GM12891 (cell line): ENCODE measurements around the gene CCR5AS.

Experiments
- DNase-seq: peaks from one replicate; pipeline ENCODE4 v3.0.0; 2011; ENCODE audit warnings: low spot score; ENCODE audit not compliant: insufficient read length
- FAIRE-seq: peaks from 2 replicates; lab custom pipeline; 2011; peaks lifted over from hg19 to GRCh38; lab: Jason Lieb, UNC
- PAX5 ChIP-seq: IDR thresholded peaks from 2 replicates; pipeline ENCODE4 v1.6.1; 2011; ENCODE audit warnings: low read length, moderate library complexity, mild to moderate bottlenecking; ENCODE audit not compliant: insufficient read depth, severe bottlenecking
- POLR2A ChIP-seq: IDR thresholded peaks from 2 replicates; pipeline ENCODE4 v1.6.1; 2011; ENCODE audit warnings: low read depth, low read length, control low read depth
- POLR2AphosphoS5 ChIP-seq: IDR thresholded peaks from 2 replicates; pipeline ENCODE4 v1.6.1; 2011; ENCODE audit warnings: low read depth, low read length, control low read depth
- POU2F2 ChIP-seq: IDR thresholded peaks from 2 replicates; pipeline ENCODE4 v1.6.1; 2011; ENCODE audit warnings: low read depth, mild to moderate bottlenecking, control low read depth, low read length, moderate library complexity
- SPI1 ChIP-seq: IDR thresholded peaks from 2 replicates; pipeline ENCODE4 v1.6.1; 2011; ENCODE audit warnings: low read depth, low read length, control low read depth
- TAF1 ChIP-seq: IDR thresholded peaks from 2 replicates; pipeline ENCODE4 v1.6.1; 2011; ENCODE audit warnings: low read depth, low read length, control low read depth

CCR5AS gene

GRCh38 chr3:46367811-46368210, 39.1 kb downstream of the CCR5AS start:
- FAIRE-seq (no peak), DNase-seq (no peak)
- TF ChIP-seq PAX5 = no peak
- TF ChIP-seq SPI1 = no peak

- TF ChIP-seq POLR2AphosphoS5 = no peak
- TF ChIP-seq POU2F2 = no peak
- TF ChIP-seq TAF1 = no peak
- no peak for TF ChIP-seq SPI1
- TF ChIP-seq POLR2A = no peak
- TF ChIP-seq PAX5 = no peak
Measured at GRCh38 chr3:46365737-46366524, 40.9 kb downstream of the CCR5AS start.

GRCh38 chr3:46365041-46365440, 41.8 kb downstream of the CCR5AS start:
- DNase-seq = no peak
- FAIRE-seq = peak; percentile 23
- TF ChIP-seq TAF1 = no peak
- no peak for TF ChIP-seq PAX5
- no peak for TF ChIP-seq SPI1
- no peak for TF ChIP-seq POLR2AphosphoS5
- TF ChIP-seq POLR2A = no peak
- TF ChIP-seq POU2F2 = no peak

More at GRCh38 chr3:46365737-46366524, 40.9 kb downstream of the CCR5AS start:
- FAIRE-seq = peak; percentile 40
- no peak for DNase-seq

GRCh38 chr3:46361408-46362283, 45.2 kb downstream of the CCR5AS start:
- TF ChIP-seq SPI1 (no peak), POU2F2 (no peak), POLR2A (no peak), TAF1 (no peak), POLR2AphosphoS5 (no peak), PAX5 (no peak)
- DNase-seq (no peak), FAIRE-seq (peak; percentile 9)

- FAIRE-seq = no peak
- TF ChIP-seq TAF1 (no peak), POU2F2 (no peak), SPI1 (no peak), POLR2AphosphoS5 (no peak), PAX5 (no peak), POLR2A (no peak)
- no peak for DNase-seq
Measured at GRCh38 chr3:46360907-46361306, 46.0 kb downstream of the CCR5AS start.

- TF ChIP-seq SPI1 (peak; percentile 80), POLR2AphosphoS5 (no peak), POU2F2 (peak; percentile 78), TAF1 (no peak), POLR2A (no peak)
- FAIRE-seq (peak; percentile 98), DNase-seq (no peak)
Measured at GRCh38 chr3:46359733-46360493, 47.0 kb downstream of the CCR5AS start.

GRCh38 chr3:46358466-46358865, 48.4 kb downstream of the CCR5AS start:
- no peak for FAIRE-seq
- DNase-seq = no peak
- TF ChIP-seq POLR2A (no peak), POU2F2 (no peak), PAX5 (no peak), POLR2AphosphoS5 (no peak), SPI1 (no peak), TAF1 (no peak)

- DNase-seq (no peak), FAIRE-seq (no peak)
- no peak for TF ChIP-seq POU2F2
- no peak for TF ChIP-seq PAX5
- TF ChIP-seq TAF1 = no peak
- no peak for TF ChIP-seq POLR2A
- TF ChIP-seq POLR2AphosphoS5 = no peak
- no peak for TF ChIP-seq SPI1
Measured at GRCh38 chr3:46356909-46357308, 50.0 kb downstream of the CCR5AS start.

GRCh38 chr3:46356276-46356675, 50.6 kb downstream of the CCR5AS start:
- FAIRE-seq (no peak), DNase-seq (no peak)
- TF ChIP-seq POLR2A (no peak), PAX5 (no peak), POLR2AphosphoS5 (no peak), SPI1 (no peak), POU2F2 (no peak), TAF1 (no peak)

- no peak for DNase-seq
- no peak for FAIRE-seq
- no peak for TF ChIP-seq POU2F2
- no peak for TF ChIP-seq SPI1
- TF ChIP-seq POLR2AphosphoS5 = no peak
- TF ChIP-seq POLR2A = no peak
- no peak for TF ChIP-seq TAF1
- TF ChIP-seq PAX5 = no peak
Measured at GRCh38 chr3:46354984-46355383, 51.9 kb downstream of the CCR5AS start.
